ENCODE data around the gene POLR2C. TPM values are rescaled to one million over a fixed set of nuclear protein-coding genes. Genes with fewer than 3 reads are reported as not detected.
A peak's percentile ranks its signal among the peaks of the same experiment; 100 is the strongest.

POLR2C gene
- total and polyA plus RNA-seq, 10 donors = 23.2 to 75.6 (median 49.0) TPM

DNA sequence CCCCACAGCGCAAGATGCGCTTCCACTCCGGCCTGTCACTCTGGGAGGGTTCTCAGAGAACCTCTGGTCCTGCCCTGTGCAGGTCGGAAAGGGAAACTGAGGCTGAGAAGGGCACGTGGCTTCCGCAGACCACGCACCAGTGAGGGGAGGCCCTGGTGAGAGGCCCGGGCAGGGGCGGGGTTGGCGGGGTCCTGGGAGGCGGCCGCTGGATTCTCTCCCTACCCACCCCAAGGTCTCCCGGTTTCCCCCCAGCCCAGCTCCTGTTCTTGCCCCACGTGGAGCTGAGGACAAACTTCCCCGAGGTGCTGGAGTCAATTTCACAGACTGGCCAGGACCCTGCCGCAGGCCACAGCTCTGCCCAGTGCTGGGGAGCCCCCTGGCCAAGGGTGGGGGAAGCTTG is 46.4 kb upstream of the POLR2C start:
- Histone ChIP-seq H3K4me1 (peaks cover 10 to 58% (median 41%) of the 10 kb centered on the region in 6 donors), H3K4me3 (no peak overlapping the region), H3K36me3 (no peaks in the 10 kb centered on the region), H3K9me3 (no peaks in the 10 kb centered on the region), H3K27me3 (replicated peaks in 1 of 7) (no peaks in the 10 kb centered on the region), H3K27ac (peak overlapping the region in 1 of 8 donors; percentile 58)
- 79 to 87% (median 82%) methylated on average over 16 of the region's 16 CpGs for WGBS, 5 donors
- DNase-seq = no peak
- intact Hi-C loops (cut with DNase I; ENCODE audit: low total_unique reads) = loop anchor here (2.0 to 10.0 kb wide), 2 partner anchors 115 to 331 kb away; no protein-coding TSS in a partner anchor
- TF ChIP-seq POLR2A (IDR thresholded peaks at IDR 0.05) (no peak), POLR2AphosphoS5 (IDR thresholded peaks at IDR 0.05) (no peak)
- TF ChIP-seq, protein P1, sequence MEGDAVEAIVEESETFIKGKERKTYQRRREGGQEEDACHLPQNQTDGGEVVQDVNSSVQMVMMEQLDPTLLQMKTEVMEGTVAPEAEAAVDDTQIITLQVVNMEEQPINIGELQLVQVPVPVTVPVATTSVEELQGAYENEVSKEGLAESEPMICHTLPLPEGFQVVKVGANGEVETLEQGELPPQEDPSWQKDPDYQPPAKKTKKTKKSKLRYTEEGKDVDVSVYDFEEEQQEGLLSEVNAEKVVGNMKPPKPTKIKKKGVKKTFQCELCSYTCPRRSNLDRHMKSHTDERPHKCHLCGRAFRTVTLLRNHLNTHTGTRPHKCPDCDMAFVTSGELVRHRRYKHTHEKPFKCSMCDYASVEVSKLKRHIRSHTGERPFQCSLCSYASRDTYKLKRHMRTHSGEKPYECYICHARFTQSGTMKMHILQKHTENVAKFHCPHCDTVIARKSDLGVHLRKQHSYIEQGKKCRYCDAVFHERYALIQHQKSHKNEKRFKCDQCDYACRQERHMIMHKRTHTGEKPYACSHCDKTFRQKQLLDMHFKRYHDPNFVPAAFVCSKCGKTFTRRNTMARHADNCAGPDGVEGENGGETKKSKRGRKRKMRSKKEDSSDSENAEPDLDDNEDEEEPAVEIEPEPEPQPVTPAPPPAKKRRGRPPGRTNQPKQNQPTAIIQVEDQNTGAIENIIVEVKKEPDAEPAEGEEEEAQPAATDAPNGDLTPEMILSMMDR (IDR thresholded peaks at IDR 0.05 in 8 of 11, conservative IDR thresholded peaks at IDR 0.05 in 3 of 11) = no peak

DNA sequence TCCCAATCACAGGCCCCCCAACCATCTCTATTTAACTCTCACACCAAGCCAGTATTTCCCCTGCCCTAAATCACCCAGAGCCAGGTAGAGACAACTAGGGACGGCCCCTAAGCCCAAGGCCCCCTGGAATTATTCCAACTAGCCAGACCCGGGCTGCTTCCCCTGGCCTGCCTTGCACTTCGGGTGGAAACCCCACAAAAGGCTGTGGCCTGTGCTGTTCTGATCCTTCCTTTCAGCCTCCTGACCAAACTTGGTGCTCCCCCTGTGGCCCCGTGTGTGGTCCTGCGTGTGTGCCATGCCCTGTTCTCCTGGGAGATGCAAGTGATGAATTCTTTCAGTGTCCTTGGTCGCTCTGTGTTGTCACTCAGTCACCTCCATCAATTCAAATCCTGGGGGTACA is 43.0 kb upstream of the POLR2C start:
- no peak for DNase-seq
- no peaks in the 10 kb centered on the region for H3K27me3 ChIP-seq (replicated peaks in 1 of 7)
- intact Hi-C loops (cut with DNase I; ENCODE audit: low total_unique reads) = loop anchor here (10.0 kb wide), 1 partner anchor 335 kb away; no protein-coding TSS in a partner anchor
- WGBS, 5 donors = 75 to 88% (median 79%) methylated on average over 6 of the region's 6 CpGs
- H3K4me1 ChIP-seq = peaks cover 10 to 41% (median 26%) of the 10 kb centered on the region in 6 donors
- H3K4me3 ChIP-seq = no peak overlapping the region
- TF ChIP-seq, protein P1 (IDR thresholded peaks at IDR 0.05 in 8 of 11, conservative IDR thresholded peaks at IDR 0.05 in 3 of 11) = no peak
- TF ChIP-seq POLR2A (IDR thresholded peaks at IDR 0.05) = no peak
- TF ChIP-seq POLR2AphosphoS5 (IDR thresholded peaks at IDR 0.05) = no peak
- H3K9me3 ChIP-seq = no peaks in the 10 kb centered on the region
- no peaks in the 10 kb centered on the region for H3K36me3 ChIP-seq
- peak overlapping the region in 3 of 8 donors; percentile 37 to 59 (median 48) for H3K27ac ChIP-seq

DNA sequence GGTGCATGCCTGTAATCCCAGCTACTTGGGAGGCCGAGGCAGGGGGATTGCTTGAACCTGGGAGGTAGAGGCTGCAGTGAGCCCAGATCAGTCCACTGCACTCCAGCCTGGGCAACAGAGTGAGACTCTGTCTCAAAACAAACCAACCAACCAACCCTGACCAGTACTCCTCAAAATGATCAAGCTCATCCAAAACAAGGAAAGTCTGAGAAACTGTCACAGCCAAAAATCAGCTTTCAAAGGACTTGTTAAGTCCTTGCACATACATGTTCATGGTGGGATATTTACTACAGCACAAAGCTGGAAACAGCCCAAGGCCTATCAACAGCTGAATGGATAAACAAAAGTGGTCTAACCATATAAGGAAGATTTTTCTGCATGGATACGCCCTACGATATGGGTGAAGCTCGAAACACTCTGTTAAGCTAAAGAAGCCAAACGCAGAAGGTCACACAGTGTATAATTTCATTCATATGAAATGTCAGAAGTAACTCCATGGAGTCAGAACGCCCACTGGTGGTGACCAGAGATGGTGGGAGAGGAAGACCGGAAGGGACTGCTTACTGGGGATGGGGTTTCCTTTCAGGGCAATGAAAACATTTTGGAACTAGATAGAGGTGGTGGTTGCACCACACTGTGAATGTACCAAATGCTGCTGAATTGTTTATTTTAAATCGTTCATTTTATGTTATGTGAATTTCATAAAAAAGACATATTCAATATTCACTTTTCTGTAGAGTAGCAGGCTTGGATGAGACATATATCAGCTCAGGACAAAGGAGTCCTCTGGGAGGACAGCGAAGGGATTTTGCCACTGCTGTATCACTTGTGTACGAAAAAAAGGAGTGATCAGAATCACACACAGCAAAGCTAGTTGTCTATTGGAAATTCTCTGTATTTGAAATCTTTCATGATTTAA is 40.2 kb upstream of the POLR2C start:
- Histone ChIP-seq H3K4me3 (no peak overlapping the region), H3K9me3 (no peaks in the 10 kb centered on the region), H3K27me3 (replicated peaks in 1 of 7) (no peaks in the 10 kb centered on the region), H3K36me3 (peaks cover 0 to 16% (median 10%) of the 10 kb centered on the region in 6 donors), H3K4me1 (peaks cover 5 to 30% (median 15%) of the 10 kb centered on the region in 6 donors), H3K27ac (peak overlapping the region in 1 of 8 donors; percentile 46)
- no peak for DNase-seq
- TF ChIP-seq POLR2AphosphoS5 (IDR thresholded peaks at IDR 0.05) = no peak
- TF ChIP-seq, protein P1 (IDR thresholded peaks at IDR 0.05 in 8 of 11, conservative IDR thresholded peaks at IDR 0.05 in 3 of 11) = peak in 7 of 11 experiments; percentile 22 to 50 (median 35)
- intact Hi-C loops (cut with DNase I; ENCODE audit: low total_unique reads) = no loop called here
- WGBS, 5 donors = 56 to 68% (median 62%) methylated on average over 10 of the region's 10 CpGs

DNA sequence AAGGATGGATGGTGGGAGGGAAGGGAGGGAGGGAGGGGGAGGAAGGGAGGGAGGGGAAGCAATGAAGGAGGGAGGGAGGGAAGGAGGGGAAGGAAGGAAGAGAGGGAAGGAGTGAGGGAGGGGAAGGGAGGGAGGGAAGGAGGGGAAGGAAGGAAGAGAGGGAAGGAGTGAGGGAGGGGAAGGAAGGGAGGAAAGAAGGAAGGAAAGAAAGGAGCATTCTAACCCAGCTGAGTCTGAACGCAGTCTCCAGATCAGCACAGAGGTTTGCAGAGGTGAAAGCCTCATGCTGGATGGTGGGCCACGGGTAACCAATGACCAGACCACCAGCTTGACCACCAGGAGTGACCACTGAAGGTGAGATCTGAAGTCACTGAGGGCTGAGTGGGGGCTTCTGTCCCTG is 39.3 kb upstream of the POLR2C start:
- no peak for TF ChIP-seq POLR2A (IDR thresholded peaks at IDR 0.05)
- TF ChIP-seq POLR2AphosphoS5 (IDR thresholded peaks at IDR 0.05) = no peak
- TF ChIP-seq, protein P1 (IDR thresholded peaks at IDR 0.05 in 8 of 11, conservative IDR thresholded peaks at IDR 0.05 in 3 of 11) = no peak
- intact Hi-C loops (cut with DNase I; ENCODE audit: low total_unique reads) = no loop called here
- Histone ChIP-seq H3K4me3 (no peak overlapping the region), H3K27me3 (replicated peaks in 1 of 7) (no peaks in the 10 kb centered on the region), H3K36me3 (peaks cover 0 to 25% (median 18%) of the 10 kb centered on the region in 6 donors), H3K9me3 (no peaks in the 10 kb centered on the region), H3K27ac (no peak overlapping the region), H3K4me1 (peaks cover 5 to 22% (median 8%) of the 10 kb centered on the region in 6 donors)
- no peak for DNase-seq
- WGBS, 5 donors = 78 to 84% (median 80%) methylated on average over 2 of the region's 2 CpGs

All from spleen (tissue), 11 donors.